GM21529 (cell line): ENCODE data around the gene RASSF8.

Experiments used
- ATAC-seq: cut with Tn5 transposase; IDR thresholded peaks from one replicate; pipeline ENCODE4 v1.9.1; 2021; ENCODE audit not compliant: unreplicated experiment

RASSF8 gene

DNA sequence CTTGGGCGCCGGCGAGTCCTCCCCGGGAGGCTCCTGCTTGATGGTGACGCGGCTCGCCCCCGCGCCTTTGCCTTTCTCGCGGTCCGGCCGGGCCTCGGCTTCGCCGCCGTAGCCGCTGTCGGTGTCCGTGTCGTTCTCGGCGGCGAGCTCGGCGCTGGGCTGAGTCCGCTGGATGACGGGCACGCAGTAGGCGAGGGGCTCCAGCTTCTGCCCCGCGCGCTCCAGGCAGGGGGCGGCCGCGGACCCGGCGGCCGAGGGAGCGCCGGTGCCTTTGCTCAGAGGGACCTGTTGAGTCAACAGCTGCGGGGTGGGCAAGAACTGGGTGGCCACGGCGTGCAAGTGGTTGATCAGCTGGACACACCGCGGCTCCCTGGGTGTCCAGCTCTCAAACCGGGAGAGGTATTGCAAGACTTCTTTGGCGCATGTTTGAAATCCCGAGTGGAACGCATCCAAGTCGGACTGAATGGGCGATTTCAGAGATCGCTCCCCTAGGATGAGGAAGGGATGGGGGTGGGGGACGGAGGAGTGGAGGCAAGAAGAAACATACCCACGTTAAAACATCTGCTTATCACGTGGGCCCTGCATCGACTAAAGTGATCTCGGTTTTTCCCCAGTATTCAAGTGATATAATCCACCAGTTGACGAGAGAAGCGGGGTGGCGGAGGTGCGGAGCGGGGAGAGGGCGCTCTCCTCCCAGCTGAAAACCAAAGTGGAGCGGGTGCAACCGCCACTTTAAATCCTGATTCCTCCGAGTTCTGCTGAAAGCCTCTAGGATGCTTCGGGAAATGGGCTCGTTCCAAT, 164.4 kb downstream of the RASSF8 start:
- peak; percentile 11 for ATAC-seq

DNA sequence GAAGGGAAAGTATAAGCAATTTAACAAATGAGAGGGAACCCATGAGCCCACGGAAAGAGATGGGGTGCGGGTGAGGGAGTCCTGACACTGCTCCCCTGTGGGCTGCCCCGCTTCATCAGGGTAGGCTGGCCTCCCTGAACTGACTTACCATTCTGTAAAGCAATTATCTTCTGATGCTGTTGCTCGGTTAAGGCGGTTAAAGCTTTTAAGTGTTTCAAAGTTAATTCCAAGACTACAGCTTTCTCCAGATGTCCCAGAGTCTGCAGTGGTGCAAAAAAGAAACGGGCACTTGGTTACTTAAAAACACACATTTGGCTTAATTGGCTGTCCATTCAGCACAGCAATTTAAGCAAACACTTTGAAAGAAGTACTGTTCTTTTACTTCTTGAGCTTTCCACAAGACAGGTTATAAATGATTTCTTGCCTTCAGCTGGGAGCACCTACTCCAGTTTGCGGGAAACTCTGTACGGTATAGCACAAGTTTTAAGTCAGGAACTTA, 165.0 kb downstream of the RASSF8 start:
- no peak for ATAC-seq

DNA sequence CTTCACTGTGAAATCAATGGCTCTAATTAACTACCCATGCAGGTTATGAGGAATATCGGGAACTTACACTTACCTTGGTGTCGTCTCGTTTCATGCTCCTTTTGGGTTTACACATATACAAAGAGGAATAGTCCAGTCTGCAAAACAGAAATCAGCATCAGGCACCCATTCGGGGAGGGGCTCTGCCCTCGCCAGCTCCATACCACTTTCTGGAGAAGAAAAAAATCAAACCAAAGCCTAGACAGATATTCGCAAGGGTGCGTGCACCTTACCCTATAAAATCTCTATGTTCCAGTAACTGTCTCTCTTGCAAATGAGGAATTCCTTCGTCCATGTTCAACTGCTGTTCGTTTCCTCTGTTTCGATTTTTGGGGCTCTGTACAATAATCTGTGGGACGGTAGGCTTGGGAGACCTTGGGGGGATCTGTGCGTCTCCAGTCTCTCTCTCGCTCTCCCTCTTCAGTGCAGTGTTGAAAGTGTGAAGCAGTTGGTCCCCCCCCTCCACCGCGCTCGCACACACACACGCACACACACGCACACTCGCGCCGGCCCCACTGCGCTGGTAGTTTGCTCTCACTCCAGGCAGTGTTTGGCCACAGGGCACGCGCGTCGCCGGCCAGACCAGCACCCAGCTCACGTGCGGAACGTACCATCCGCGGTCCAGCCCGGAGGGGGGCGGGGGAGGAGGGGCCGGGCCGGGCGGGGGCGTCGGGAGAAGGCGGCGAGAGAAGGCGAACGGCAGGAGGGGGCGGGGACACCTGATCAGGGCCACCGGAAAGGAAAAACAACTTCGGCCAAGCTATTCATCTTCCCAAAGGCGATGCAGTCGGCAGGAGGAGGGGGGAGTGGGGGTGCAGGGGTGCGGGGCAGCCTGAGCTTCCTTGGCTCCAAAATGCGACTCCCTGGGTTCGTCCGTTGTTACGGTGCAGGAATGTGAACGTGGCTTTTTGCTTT, 166.2 kb downstream of the RASSF8 start, which contains the start of gene BHLHE41:
Gene BHLHE41 (minus strand): TSS at position 592 of the 954 bp plus-strand sequence. CDS start 258 bp downstream, at position 334.
- no peak for ATAC-seq

DNA sequence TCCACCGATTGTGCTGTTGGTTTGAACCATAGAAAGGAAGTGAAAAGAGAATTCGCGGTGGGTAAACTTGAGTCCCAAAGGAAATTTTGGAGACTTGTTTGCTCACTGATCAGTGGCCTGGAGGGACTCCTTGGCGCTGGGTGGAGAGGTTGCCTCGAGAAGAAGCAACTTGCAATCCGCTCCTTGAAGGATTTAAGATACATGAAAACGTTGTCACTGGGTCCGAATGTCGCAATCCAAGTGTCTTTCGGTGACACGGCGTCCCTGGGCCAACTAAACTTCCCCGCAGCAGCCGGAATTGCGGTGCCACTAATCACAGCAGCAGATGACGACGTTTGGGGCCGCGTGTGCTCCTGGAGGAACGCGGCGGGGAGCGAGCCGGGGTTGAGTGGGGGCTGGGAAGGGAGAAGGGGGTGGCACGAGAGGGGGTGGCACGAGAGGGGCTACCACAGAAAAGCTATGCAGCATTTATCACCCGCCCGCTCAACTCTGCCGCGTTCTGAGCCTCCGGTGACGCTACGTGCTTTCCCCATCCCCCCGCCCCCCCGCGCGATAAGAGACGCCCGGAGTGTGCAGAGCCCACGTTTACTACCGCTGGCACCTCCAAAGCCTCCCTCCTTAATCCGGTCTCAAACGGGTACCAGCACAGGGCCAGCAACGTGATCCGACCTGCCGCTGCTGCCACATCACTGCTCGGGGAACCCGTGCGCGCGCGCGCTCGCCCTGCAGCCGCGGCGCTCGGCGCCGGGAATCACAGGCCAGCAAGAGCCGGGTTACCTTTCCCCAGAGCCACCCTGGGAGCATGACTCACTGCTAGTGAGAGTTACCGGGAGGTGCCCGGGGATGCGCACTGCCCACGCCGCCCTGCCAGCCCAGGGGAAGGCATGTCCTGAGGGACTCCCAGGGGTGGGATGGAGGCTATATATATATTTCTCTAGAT, 167.2 kb downstream of the RASSF8 start:
- ATAC-seq = peak; percentile 40

DNA sequence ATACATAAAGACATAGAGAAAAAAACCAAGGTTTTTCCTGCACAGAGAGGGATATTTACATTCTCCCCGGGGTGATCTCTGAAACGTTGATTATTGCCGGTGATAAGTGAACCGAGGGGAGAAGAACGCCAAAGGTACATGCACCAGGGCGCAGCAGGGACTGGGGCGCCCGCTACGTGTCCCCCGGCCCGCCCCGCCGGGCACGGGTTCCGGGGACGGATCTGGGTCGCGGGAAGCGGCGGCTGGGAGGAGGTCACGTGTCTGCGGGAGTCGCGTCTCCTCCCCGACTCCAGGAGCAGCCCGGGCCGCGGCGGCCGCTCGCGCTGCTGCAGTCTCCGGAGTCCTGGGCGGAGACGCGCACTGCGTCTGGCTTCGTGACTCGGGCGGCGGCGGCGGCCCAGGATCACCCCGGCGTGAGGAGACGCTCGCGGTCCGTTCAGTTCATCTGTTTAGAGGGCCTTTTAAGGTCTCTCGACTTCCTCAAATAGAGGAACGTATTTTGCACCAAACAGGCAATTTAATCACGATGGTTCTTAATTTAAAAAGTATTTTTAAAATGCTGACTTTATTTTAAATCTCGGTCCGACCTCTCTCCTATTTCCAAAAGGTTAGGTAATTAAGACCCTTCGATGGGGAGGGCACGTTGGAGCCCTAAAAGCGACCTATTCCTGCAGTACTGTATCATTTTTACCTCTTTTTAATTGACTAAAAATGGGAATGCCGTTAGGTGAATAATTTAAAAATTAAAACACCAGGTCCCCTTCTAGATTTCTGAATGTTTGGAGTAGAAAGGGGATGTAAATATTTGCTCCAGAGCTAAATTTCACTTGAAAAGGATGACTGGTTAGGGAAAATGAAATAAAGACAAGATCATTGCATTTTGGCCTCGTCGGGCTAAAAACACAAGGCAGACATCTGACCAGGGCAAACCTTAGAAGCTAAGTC, 168.1 kb downstream of the RASSF8 start:
- ATAC-seq = peak; percentile 39

DNA sequence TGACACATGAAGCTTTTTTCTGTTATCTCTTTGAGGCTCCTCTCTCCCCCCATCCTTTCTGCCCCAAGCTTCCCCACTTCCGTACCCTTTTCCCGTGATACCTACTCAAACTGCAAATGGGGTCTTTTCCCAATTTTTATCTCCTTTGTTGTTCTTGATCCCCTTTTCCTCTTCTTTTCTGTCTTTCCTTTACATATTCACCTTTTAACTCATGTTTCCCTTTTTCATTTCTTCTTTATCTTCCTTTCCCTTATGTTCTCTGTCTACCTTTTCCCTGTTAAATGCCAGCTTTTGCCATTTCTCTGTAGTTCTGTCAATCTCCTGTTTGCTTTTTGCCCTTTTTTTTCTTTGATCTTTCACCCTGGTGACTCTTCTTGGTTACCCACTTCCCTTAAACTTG, 168.9 kb downstream of the RASSF8 start:
- no peak for ATAC-seq

DNA sequence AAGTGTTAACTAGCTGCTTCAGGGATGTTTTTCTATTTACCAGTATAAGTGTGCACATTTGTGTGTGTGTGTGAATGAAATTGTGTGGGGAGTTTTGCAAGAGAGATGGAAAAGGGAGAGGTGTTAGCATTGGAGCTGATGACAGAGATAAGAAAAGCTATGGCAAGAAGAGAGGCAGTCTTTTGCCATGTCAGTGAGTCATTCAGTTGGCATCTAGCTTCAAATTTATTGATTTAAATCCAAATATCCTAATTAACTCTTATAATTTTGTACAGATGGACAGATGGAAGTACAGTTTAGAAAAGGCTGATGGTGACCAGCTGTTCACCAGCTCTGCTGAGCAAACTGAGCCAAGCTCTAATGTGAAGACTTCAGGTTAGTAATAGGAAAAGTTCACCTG, 169.7 kb downstream of the RASSF8 start:
- ATAC-seq = no peak
